CD14-positive monocyte (primary cell): Measurements from ENCODE around the gene EPHB2. TPM values are rescaled to one million over a fixed set of nuclear protein-coding genes. Genes with fewer than 3 reads are reported as not detected.

ENCODE experiments used
- DNase-seq, 3 donors: peaks; one replicate each; pipeline ENCODE4 v3.0.0-alpha.2; 2011 to 2022
- H2AFZ ChIP-seq: 2 replicates; pipeline ENCODE4 v1.6.0; 2012; ENCODE audit warnings: mild to moderate bottlenecking, low read depth, low read length, inconsistent platforms; ENCODE audit not compliant: insufficient read depth, poor library complexity, severe bottlenecking
- H3K27ac ChIP-seq, 2 donors: 1 replicate in 1 of 2; 2 replicates in 1 of 2; pipeline ENCODE4 v1.5.1; 2012 to 2013; ENCODE audit warnings: low read length in 2 of 2, control low read depth in 1 of 2, inconsistent platforms in 1 of 2, low read depth in 1 of 2, mild to moderate bottlenecking in 1 of 2
- H3K27me3 ChIP-seq, 2 donors: one replicate each; pipeline versions ENCODE4 v1.6.0 to v1.6.1; 2011 to 2013; ENCODE audit warnings: low read length in 2 of 2; ENCODE audit not compliant: control insufficient read depth in 2 of 2, insufficient read depth in 2 of 2
- H3K36me3 ChIP-seq, 2 donors: replicated peaks in 1 of 2; 1 replicate in 1 of 2; 2 replicates in 1 of 2; pipeline versions ENCODE4 v1.5.1 to v1.6.1; 2012 to 2013; ENCODE audit warnings: low read length in 2 of 2, control low read depth in 1 of 2, inconsistent platforms in 1 of 2, mild to moderate bottlenecking in 1 of 2; ENCODE audit not compliant: insufficient read depth in 2 of 2, control insufficient read depth in 1 of 2
- H3K4me1 ChIP-seq, 2 donors: 1 replicate in 1 of 2; 2 replicates in 1 of 2; pipeline versions ENCODE4 v1.5.1 to v1.6.1; 2012 to 2013; ENCODE audit warnings: low read length in 2 of 2, control low read depth in 1 of 2, inconsistent platforms in 1 of 2, mild to moderate bottlenecking in 1 of 2, moderate library complexity in 1 of 2; ENCODE audit not compliant: insufficient read depth in 2 of 2, control insufficient read depth in 1 of 2
- H3K4me2 ChIP-seq: replicated peaks from 2 replicates; pipeline ENCODE3; 2012; ENCODE audit warnings: low read length, moderate library complexity, mild to moderate bottlenecking; ENCODE audit not compliant: poor library complexity, severe bottlenecking; ENCODE audit errors: extremely low read depth
- H3K4me3 ChIP-seq, 3 experiments: fragments of 200-600 bp in 1 of 3; sonication (generic) in 1 of 3; replicated peaks in 1 of 3; 1 replicate in 2 of 3; 2 replicates in 1 of 3; pipeline ENCODE4 v1.5.1; 2011 to 2013; ENCODE audit warnings: low read length in 3 of 3, mild to moderate bottlenecking in 3 of 3, control low read depth in 2 of 3, low read depth in 2 of 3, inconsistent platforms in 1 of 3, moderate library complexity in 1 of 3
- H3K79me2 ChIP-seq: 2 replicates; pipeline ENCODE4 v1.6.0; 2012; ENCODE audit warnings: mild to moderate bottlenecking, control low read depth, inconsistent platforms, low read length, moderate library complexity; ENCODE audit not compliant: insufficient read depth
- H3K9ac ChIP-seq: 2 replicates; pipeline ENCODE4 v1.6.0; 2017; ENCODE audit warnings: low read length, mild to moderate bottlenecking; ENCODE audit not compliant: insufficient read depth, poor library complexity, severe bottlenecking
- H3K9me3 ChIP-seq, 2 donors: replicated peaks in 1 of 2; 1 replicate in 1 of 2; 2 replicates in 1 of 2; pipeline versions ENCODE4 v1.5.1 to v1.6.1; 2012 to 2013; ENCODE audit warnings: low read length in 2 of 2, control low read depth in 1 of 2; ENCODE audit not compliant: control insufficient read depth in 1 of 2, insufficient read depth in 1 of 2
- H4K20me1 ChIP-seq: 2 replicates; pipeline ENCODE4 v1.6.0; 2012; ENCODE audit warnings: mild to moderate bottlenecking, low read length, control low read depth, moderate library complexity; ENCODE audit not compliant: insufficient read depth
- H3K27ac Mint-ChIP-seq, 7 donors: one replicate each; pipeline ENCODE4 v1.8.0; 2020; ENCODE audit warnings: mild to moderate bottlenecking in 7 of 7, mixed read lengths in 7 of 7, moderate library complexity in 6 of 7, inconsistent platforms in 2 of 7
- H3K27me3 Mint-ChIP-seq, 3 donors: one replicate each; pipeline ENCODE4 v1.8.0; 2021 to 2022; ENCODE audit warnings: low read depth in 3 of 3, mild to moderate bottlenecking in 3 of 3, mixed read lengths in 3 of 3, moderate library complexity in 3 of 3, inconsistent platforms in 1 of 3
- H3K36me3 Mint-ChIP-seq, 2 donors: one replicate each; pipeline ENCODE4 v1.8.0; 2020; ENCODE audit warnings: mixed read lengths in 2 of 2, inconsistent platforms in 1 of 2, mild to moderate bottlenecking in 1 of 2
- H3K4me1 Mint-ChIP-seq: one replicate; pipeline ENCODE4 v1.8.0; 2020; ENCODE audit warnings: mild to moderate bottlenecking, mixed read lengths
- H3K4me3 Mint-ChIP-seq, 2 donors: one replicate each; pipeline ENCODE4 v1.8.0; 2020; ENCODE audit warnings: mild to moderate bottlenecking in 2 of 2, mixed read lengths in 2 of 2, moderate library complexity in 1 of 2
- H3K9me3 Mint-ChIP-seq, 7 donors: one replicate each; pipeline ENCODE4 v1.8.0; 2020 to 2022; ENCODE audit warnings: mixed read lengths in 7 of 7, mild to moderate bottlenecking in 6 of 7, moderate library complexity in 6 of 7, inconsistent platforms in 2 of 7
- CTCF ChIP-seq: fragments of 200-600 bp; IDR thresholded peaks from one replicate; pipeline ENCODE4 v1.8.0; 2022; ENCODE audit warnings: antibody characterized with exemption, mild to moderate bottlenecking
- WGBS: methylation state at CpG from one replicate; pipeline ENCODE4 v1.1.5; 2013; ENCODE audit warnings: missing lambda C conversion rate; ENCODE audit not compliant: insufficient coverage; 5-methylcytosine and 5-hydroxymethylcytosine counted together
- intact Hi-C, 2 donors: fragments of 100-400 bp; cut with micrococcal nuclease; formaldehyde crosslinking; loops; one replicate each; pipeline versions ENCODE4 v1.15.0 to v1.15.1; 2023
- polyA plus RNA-seq, 3 donors: library from polyadenylated mRNA; depleted of rRNA in 1 of 3; unstranded in 2 of 3; stranded (reverse) in 1 of 3; fragments of 300-500 nt in 2 of 3; fragments of >200 nt in 1 of 3; fragmentation: Illumina TruSeq in 2 of 3; gene quantifications; 1 replicate in 2 of 3; 2 replicates in 1 of 3; pipeline ENCODE4 v1.2.3, GENCODE V29; 2012 to 2021

EPHB2 gene
- polyA plus RNA-seq, 3 donors = 2.9 to 5.6 (median 3.4) TPM

GRCh38 chr1:22777388-22778057, 66.9 kb downstream of the EPHB2 start:
- 72% methylated on average over 3 of the region's 7 CpGs for WGBS
- Histone ChIP-seq H4K20me1 (no peaks in the 10 kb centered on the region), H3K9ac (no peak overlapping the region), H3K36me3 (no peaks in the 10 kb centered on the region), H3K27me3 (peaks cover 0 to 2% of the 10 kb centered on the region in 2 donors), H3K27ac (no peak overlapping the region), H2AFZ (no peak overlapping the region), H3K79me2 (no peaks in the 10 kb centered on the region), H3K9me3 (no peaks in the 10 kb centered on the region), H3K4me2 (no peak overlapping the region), H3K4me3 (no peak overlapping the region), H3K4me1 (no peaks in the 10 kb centered on the region)
- no peak for TF ChIP-seq CTCF
- Mint-ChIP-seq H3K9me3 (peaks cover 0 to 6% (median 0%) of the 10 kb centered on the region in 7 donors), H3K27me3 (peaks cover 9 to 22% (median 12%) of the 10 kb centered on the region in 3 donors), H3K36me3 (no peaks in the 10 kb centered on the region), H3K4me3 (no peak overlapping the region), H3K27ac (no peak overlapping the region), H3K4me1 (no peaks in the 10 kb centered on the region)
- intact Hi-C loops = no loop called here
- no peak for DNase-seq

GRCh38 chr1:22778408-22778807, 67.8 kb downstream of the EPHB2 start:
- H3K4me2 ChIP-seq = no peak overlapping the region
- no peak overlapping the region for H3K27ac ChIP-seq
- no peak for DNase-seq
- H2AFZ ChIP-seq = no peak overlapping the region
- H3K4me1 ChIP-seq = no peaks in the 10 kb centered on the region
- no peaks in the 10 kb centered on the region for H4K20me1 ChIP-seq
- H3K36me3 Mint-ChIP-seq = no peaks in the 10 kb centered on the region
- no peak overlapping the region for H3K4me3 Mint-ChIP-seq
- no peak overlapping the region for H3K9ac ChIP-seq
- no peaks in the 10 kb centered on the region for H3K4me1 Mint-ChIP-seq
- H3K36me3 ChIP-seq = no peaks in the 10 kb centered on the region
- peaks cover 9 to 21% (median 13%) of the 10 kb centered on the region in 3 donors for H3K27me3 Mint-ChIP-seq
- H3K27ac Mint-ChIP-seq = no peak overlapping the region
- WGBS = 100% methylated on average over 1 of the region's 2 CpGs
- H3K9me3 Mint-ChIP-seq = peaks cover 0 to 6% (median 0%) of the 10 kb centered on the region in 7 donors
- H3K79me2 ChIP-seq = no peaks in the 10 kb centered on the region
- H3K27me3 ChIP-seq = peaks cover 0 to 2% of the 10 kb centered on the region in 2 donors
- intact Hi-C loops = no loop called here
- no peak overlapping the region for H3K4me3 ChIP-seq
- no peaks in the 10 kb centered on the region for H3K9me3 ChIP-seq
- no peak for TF ChIP-seq CTCF
